PC-3 (cell line): Measurements from ENCODE around the gene SP140L.
"Not testable (repeated sequence)": the region's sequence is repeated elsewhere in the genome, so short reads cannot be mapped to it uniquely, and the experiment has no call there.

Experiments
- EZH2 ChIP-seq: fragments of 300-600 bp; sonication (generic); IDR thresholded peaks from one replicate; pipeline ENCODE4 v1.6.1; 2017; ENCODE audit warnings: antibody characterized with exemption, mild to moderate bottlenecking, low read length; ENCODE audit not compliant: unreplicated experiment
- TF ChIP-seq, protein P1 (sequence below): fragments of 300-600 bp; sonication (generic); conservative IDR thresholded peaks from 2 replicates; pipeline ENCODE4 v1.5.1; 2017; ENCODE audit warnings: antibody characterized with exemption, low read depth, mild to moderate bottlenecking, low read length

- TF ChIP-seq, protein P1, sequence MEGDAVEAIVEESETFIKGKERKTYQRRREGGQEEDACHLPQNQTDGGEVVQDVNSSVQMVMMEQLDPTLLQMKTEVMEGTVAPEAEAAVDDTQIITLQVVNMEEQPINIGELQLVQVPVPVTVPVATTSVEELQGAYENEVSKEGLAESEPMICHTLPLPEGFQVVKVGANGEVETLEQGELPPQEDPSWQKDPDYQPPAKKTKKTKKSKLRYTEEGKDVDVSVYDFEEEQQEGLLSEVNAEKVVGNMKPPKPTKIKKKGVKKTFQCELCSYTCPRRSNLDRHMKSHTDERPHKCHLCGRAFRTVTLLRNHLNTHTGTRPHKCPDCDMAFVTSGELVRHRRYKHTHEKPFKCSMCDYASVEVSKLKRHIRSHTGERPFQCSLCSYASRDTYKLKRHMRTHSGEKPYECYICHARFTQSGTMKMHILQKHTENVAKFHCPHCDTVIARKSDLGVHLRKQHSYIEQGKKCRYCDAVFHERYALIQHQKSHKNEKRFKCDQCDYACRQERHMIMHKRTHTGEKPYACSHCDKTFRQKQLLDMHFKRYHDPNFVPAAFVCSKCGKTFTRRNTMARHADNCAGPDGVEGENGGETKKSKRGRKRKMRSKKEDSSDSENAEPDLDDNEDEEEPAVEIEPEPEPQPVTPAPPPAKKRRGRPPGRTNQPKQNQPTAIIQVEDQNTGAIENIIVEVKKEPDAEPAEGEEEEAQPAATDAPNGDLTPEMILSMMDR = not testable (repeated sequence)
- TF ChIP-seq EZH2 = not testable (repeated sequence)
These were observed 16.2 kb upstream of the SP140L start for GRCh38 chr2:230310792-230311191.
